WTC11 (cell line): Measurements from ENCODE around the gene PARD3B. TPM values are rescaled to one million over a fixed set of nuclear protein-coding genes. Genes with fewer than 3 reads are reported as not detected.

ENCODE experiments used
- ATAC-seq: fragments of 200-7000 bp; cut with Tn5 transposase; 2 replicates; pipeline ENCODE4 v1.10.0; 2021; ENCODE audit warnings: mild to moderate bottlenecking, moderate library complexity
- CTCF ChIA-PET: fragments of 300-600 bp; sonication (Branson Sonifier 250); formaldehyde crosslinking; loops from one replicate; lab custom pipeline; 2021; ENCODE audit warnings: antibody characterized with exemption; lab: Charles Lee
- POLR2A ChIA-PET: fragments of 350-600 bp; sonication (Branson Sonifier 250); formaldehyde crosslinking; loops from one replicate; lab custom pipeline; 2021; ENCODE audit warnings: antibody characterized with exemption; lab: Charles Lee
- DNase-seq: peaks from one replicate; pipeline ENCODE4 v3.0.0; 2021; ENCODE audit warnings: low spot score
- H3K27ac Mint-ChIP-seq: 2 replicates; pipeline ENCODE4 v1.8.0; 2021; ENCODE audit warnings: mixed read lengths
- H3K27me3 Mint-ChIP-seq: 2 replicates; pipeline ENCODE4 v1.8.0; 2021; ENCODE audit warnings: low read depth, mild to moderate bottlenecking, moderate library complexity, mixed read lengths
- H3K36me3 Mint-ChIP-seq: 2 replicates; pipeline ENCODE4 v1.8.0; 2021; ENCODE audit warnings: mixed read lengths
- H3K4me1 Mint-ChIP-seq: 2 replicates; pipeline ENCODE4 v1.8.0; 2022; ENCODE audit warnings: mixed read lengths
- H3K4me3 Mint-ChIP-seq: 2 replicates; pipeline ENCODE4 v1.8.0; 2021; ENCODE audit warnings: mild to moderate bottlenecking, moderate library complexity, mixed read lengths
- H3K9me3 Mint-ChIP-seq: 2 replicates; pipeline ENCODE4 v1.8.0; 2021; ENCODE audit warnings: mixed read lengths
- ATF1 ChIP-seq: sonication (generic); formaldehyde crosslinking; IDR thresholded peaks from 2 replicates; pipeline ENCODE4 v1.8.1; 2023; ENCODE audit warnings: mild to moderate bottlenecking, moderate library complexity, missing genetic modification reagents
- CREB1 ChIP-seq: sonication (generic); formaldehyde crosslinking; IDR thresholded peaks from 2 replicates; pipeline ENCODE4 v1.8.0; 2023; ENCODE audit warnings: mild to moderate bottlenecking, missing genetic modification reagents
- FOXP1 ChIP-seq: sonication (generic); formaldehyde crosslinking; IDR thresholded peaks from 2 replicates; pipeline ENCODE4 v1.8.0; 2022; ENCODE audit warnings: missing genetic modification reagents, mild to moderate bottlenecking, moderate library complexity, borderline replicate concordance
- GTF2I ChIP-seq: fragments of 250-450 bp; sonication (Bioruptor Pico); conservative IDR thresholded peaks from 2 replicates; pipeline ENCODE4 v1.4.0; 2021; ENCODE audit warnings: mild to moderate bottlenecking
- JAZF1 ChIP-seq: fragments of 250-450 bp; sonication (Bioruptor Pico); IDR thresholded peaks from 2 replicates; pipeline ENCODE4 v1.9.0; 2021; ENCODE audit warnings: moderate library complexity, mild to moderate bottlenecking, inconsistent platforms
- NFE2L1 ChIP-seq: sonication (generic); formaldehyde crosslinking; IDR thresholded peaks from 2 replicates; pipeline ENCODE4 v1.8.1; 2023; ENCODE audit warnings: missing genetic modification reagents
- TEAD4 ChIP-seq: sonication (generic); formaldehyde crosslinking; IDR thresholded peaks from 2 replicates; pipeline ENCODE4 v1.8.0; 2022; ENCODE audit warnings: mild to moderate bottlenecking, missing genetic modification reagents
- ZBTB21 ChIP-seq: sonication (generic); formaldehyde crosslinking; IDR thresholded peaks from 2 replicates; pipeline ENCODE4 v1.8.1; 2023; ENCODE audit warnings: mild to moderate bottlenecking, missing genetic modification reagents, borderline replicate concordance
- ZNF423 ChIP-seq: fragments of 250-450 bp; sonication (Bioruptor Pico); IDR thresholded peaks from 2 replicates; pipeline ENCODE4 v2.1.2; 2022; ENCODE audit warnings: mild to moderate bottlenecking, moderate library complexity
- ZNF671 ChIP-seq: fragments of 250-450 bp; sonication (Bioruptor Pico); IDR thresholded peaks from 2 replicates; pipeline ENCODE4 v1.8.0; 2021; ENCODE audit warnings: mild to moderate bottlenecking
- total RNA-seq: library from RNA; stranded (reverse); gene quantifications from 3 replicates; pipeline ENCODE4 v1.2.3, GENCODE V29; 2021
- TF ChIP-seq, protein P1 (sequence below): sonication (generic); formaldehyde crosslinking; IDR thresholded peaks from 2 replicates; pipeline ENCODE4 v1.8.1; 2023; ENCODE audit warnings: mild to moderate bottlenecking, missing genetic modification reagents, moderate library complexity
- TF ChIP-seq, protein P2 (sequence below): fragments of 250-450 bp; sonication (Bioruptor Pico); IDR thresholded peaks from 2 replicates; pipeline ENCODE4 v1.9.0; 2021; ENCODE audit warnings: mild to moderate bottlenecking, borderline replicate concordance
- TF ChIP-seq, protein P3 (sequence below): fragments of 250-450 bp; sonication (Bioruptor Pico); IDR thresholded peaks from 2 replicates; pipeline ENCODE4 v1.9.0; 2021; ENCODE audit warnings: mild to moderate bottlenecking
- TF ChIP-seq, protein P4 (sequence below): sonication (generic); formaldehyde crosslinking; IDR thresholded peaks from 2 replicates; pipeline ENCODE4 v1.8.1; 2022; ENCODE audit warnings: missing genetic modification reagents, borderline replicate concordance
- TF ChIP-seq, protein P5 (sequence below): sonication (generic); formaldehyde crosslinking; IDR thresholded peaks from 2 replicates; pipeline ENCODE4 v1.8.1; 2022; ENCODE audit warnings: low read depth, missing genetic modification reagents, borderline replicate concordance
- TF ChIP-seq, protein P6 (sequence below): fragments of 250-450 bp; sonication (Bioruptor Pico); IDR thresholded peaks from 2 replicates; pipeline ENCODE4 v1.8.0; 2021; ENCODE audit warnings: mild to moderate bottlenecking
- TF ChIP-seq, protein P7 (sequence below): sonication (generic); formaldehyde crosslinking; IDR thresholded peaks from 2 replicates; pipeline ENCODE4 v1.8.0; 2023; ENCODE audit warnings: missing genetic modification reagents, mild to moderate bottlenecking, borderline replicate concordance
- TF ChIP-seq, protein P8 (sequence below): sonication (generic); formaldehyde crosslinking; IDR thresholded peaks from 2 replicates; pipeline ENCODE4 v1.8.0; 2023; ENCODE audit warnings: missing genetic modification reagents

PARD3B gene
- total RNA-seq, 1 experiment from 2014 or later = 5.6 TPM

DNA sequence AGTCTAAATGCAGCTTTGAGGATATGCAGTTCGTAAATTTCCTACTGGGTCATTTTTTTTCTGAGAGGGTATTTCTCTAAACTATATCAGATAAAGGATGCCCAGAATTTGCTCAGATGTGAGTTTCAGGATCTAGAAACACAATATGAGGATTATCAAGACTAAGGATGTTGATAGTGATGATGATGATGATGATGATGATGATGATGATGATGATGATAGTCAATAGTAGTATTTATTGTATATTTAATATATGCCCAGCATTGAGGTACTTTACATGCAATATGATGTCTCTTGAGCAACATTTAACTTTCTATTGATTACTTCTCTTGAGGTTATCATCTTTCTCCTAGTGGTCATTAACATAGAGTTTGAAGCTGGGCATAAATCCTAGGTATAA is 914.9 kb downstream of the PARD3B start:
- no peaks in the 10 kb centered on the region for H3K36me3 Mint-ChIP-seq
- H3K27ac Mint-ChIP-seq = no peak overlapping the region
- peaks cover 6% of the 10 kb centered on the region; the same call in 1 of the 2 replicates for H3K9me3 Mint-ChIP-seq
- DNase-seq (no peak), ATAC-seq (no peak)
- CTCF ChIA-PET = no interaction called here
- TF ChIP-seq NFE2L1 (CRISPR knock-in tag) = no peak
- TF ChIP-seq, protein P1, sequence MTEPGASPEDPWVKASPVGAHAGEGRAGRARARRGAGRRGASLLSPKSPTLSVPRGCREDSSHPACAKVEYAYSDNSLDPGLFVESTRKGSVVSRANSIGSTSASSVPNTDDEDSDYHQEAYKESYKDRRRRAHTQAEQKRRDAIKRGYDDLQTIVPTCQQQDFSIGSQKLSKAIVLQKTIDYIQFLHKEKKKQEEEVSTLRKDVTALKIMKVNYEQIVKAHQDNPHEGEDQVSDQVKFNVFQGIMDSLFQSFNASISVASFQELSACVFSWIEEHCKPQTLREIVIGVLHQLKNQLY (CRISPR knock-in tag) = no peak
- TF ChIP-seq ZNF671 (CRISPR knock-in tag) = no peak
- TF ChIP-seq, protein P2, sequence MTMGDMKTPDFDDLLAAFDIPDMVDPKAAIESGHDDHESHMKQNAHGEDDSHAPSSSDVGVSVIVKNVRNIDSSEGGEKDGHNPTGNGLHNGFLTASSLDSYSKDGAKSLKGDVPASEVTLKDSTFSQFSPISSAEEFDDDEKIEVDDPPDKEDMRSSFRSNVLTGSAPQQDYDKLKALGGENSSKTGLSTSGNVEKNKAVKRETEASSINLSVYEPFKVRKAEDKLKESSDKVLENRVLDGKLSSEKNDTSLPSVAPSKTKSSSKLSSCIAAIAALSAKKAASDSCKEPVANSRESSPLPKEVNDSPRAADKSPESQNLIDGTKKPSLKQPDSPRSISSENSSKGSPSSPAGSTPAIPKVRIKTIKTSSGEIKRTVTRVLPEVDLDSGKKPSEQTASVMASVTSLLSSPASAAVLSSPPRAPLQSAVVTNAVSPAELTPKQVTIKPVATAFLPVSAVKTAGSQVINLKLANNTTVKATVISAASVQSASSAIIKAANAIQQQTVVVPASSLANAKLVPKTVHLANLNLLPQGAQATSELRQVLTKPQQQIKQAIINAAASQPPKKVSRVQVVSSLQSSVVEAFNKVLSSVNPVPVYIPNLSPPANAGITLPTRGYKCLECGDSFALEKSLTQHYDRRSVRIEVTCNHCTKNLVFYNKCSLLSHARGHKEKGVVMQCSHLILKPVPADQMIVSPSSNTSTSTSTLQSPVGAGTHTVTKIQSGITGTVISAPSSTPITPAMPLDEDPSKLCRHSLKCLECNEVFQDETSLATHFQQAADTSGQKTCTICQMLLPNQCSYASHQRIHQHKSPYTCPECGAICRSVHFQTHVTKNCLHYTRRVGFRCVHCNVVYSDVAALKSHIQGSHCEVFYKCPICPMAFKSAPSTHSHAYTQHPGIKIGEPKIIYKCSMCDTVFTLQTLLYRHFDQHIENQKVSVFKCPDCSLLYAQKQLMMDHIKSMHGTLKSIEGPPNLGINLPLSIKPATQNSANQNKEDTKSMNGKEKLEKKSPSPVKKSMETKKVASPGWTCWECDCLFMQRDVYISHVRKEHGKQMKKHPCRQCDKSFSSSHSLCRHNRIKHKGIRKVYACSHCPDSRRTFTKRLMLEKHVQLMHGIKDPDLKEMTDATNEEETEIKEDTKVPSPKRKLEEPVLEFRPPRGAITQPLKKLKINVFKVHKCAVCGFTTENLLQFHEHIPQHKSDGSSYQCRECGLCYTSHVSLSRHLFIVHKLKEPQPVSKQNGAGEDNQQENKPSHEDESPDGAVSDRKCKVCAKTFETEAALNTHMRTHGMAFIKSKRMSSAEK (CRISPR knock-in tag) = no peak
- no peak for TF ChIP-seq JAZF1 (CRISPR knock-in tag)
- TF ChIP-seq, protein P3, sequence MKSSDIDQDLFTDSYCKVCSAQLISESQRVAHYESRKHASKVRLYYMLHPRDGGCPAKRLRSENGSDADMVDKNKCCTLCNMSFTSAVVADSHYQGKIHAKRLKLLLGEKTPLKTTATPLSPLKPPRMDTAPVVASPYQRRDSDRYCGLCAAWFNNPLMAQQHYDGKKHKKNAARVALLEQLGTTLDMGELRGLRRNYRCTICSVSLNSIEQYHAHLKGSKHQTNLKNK (CRISPR knock-in tag) = no peak
- TF ChIP-seq, protein P4, sequence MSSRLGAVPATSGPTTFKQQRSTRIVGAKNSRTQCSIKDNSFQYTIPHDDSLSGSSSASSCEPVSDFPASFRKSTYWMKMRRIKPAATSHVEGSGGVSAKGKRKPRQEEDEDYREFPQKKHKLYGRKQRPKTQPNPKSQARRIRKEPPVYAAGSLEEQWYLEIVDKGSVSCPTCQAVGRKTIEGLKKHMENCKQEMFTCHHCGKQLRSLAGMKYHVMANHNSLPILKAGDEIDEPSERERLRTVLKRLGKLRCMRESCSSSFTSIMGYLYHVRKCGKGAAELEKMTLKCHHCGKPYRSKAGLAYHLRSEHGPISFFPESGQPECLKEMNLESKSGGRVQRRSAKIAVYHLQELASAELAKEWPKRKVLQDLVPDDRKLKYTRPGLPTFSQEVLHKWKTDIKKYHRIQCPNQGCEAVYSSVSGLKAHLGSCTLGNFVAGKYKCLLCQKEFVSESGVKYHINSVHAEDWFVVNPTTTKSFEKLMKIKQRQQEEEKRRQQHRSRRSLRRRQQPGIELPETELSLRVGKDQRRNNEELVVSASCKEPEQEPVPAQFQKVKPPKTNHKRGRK (CRISPR knock-in tag) = no peak
- no peak for TF ChIP-seq ZNF423
- TF ChIP-seq, protein P5, sequence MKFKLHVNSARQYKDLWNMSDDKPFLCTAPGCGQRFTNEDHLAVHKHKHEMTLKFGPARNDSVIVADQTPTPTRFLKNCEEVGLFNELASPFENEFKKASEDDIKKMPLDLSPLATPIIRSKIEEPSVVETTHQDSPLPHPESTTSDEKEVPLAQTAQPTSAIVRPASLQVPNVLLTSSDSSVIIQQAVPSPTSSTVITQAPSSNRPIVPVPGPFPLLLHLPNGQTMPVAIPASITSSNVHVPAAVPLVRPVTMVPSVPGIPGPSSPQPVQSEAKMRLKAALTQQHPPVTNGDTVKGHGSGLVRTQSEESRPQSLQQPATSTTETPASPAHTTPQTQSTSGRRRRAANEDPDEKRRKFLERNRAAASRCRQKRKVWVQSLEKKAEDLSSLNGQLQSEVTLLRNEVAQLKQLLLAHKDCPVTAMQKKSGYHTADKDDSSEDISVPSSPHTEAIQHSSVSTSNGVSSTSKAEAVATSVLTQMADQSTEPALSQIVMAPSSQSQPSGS (CRISPR knock-in tag) = no peak
- TF ChIP-seq, protein P6, sequence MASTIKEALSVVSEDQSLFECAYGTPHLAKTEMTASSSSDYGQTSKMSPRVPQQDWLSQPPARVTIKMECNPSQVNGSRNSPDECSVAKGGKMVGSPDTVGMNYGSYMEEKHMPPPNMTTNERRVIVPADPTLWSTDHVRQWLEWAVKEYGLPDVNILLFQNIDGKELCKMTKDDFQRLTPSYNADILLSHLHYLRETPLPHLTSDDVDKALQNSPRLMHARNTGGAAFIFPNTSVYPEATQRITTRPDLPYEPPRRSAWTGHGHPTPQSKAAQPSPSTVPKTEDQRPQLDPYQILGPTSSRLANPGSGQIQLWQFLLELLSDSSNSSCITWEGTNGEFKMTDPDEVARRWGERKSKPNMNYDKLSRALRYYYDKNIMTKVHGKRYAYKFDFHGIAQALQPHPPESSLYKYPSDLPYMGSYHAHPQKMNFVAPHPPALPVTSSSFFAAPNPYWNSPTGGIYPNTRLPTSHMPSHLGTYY (CRISPR knock-in tag) = no peak
- TF ChIP-seq TEAD4 (CRISPR knock-in tag) = no peak
- TF ChIP-seq, protein P7, sequence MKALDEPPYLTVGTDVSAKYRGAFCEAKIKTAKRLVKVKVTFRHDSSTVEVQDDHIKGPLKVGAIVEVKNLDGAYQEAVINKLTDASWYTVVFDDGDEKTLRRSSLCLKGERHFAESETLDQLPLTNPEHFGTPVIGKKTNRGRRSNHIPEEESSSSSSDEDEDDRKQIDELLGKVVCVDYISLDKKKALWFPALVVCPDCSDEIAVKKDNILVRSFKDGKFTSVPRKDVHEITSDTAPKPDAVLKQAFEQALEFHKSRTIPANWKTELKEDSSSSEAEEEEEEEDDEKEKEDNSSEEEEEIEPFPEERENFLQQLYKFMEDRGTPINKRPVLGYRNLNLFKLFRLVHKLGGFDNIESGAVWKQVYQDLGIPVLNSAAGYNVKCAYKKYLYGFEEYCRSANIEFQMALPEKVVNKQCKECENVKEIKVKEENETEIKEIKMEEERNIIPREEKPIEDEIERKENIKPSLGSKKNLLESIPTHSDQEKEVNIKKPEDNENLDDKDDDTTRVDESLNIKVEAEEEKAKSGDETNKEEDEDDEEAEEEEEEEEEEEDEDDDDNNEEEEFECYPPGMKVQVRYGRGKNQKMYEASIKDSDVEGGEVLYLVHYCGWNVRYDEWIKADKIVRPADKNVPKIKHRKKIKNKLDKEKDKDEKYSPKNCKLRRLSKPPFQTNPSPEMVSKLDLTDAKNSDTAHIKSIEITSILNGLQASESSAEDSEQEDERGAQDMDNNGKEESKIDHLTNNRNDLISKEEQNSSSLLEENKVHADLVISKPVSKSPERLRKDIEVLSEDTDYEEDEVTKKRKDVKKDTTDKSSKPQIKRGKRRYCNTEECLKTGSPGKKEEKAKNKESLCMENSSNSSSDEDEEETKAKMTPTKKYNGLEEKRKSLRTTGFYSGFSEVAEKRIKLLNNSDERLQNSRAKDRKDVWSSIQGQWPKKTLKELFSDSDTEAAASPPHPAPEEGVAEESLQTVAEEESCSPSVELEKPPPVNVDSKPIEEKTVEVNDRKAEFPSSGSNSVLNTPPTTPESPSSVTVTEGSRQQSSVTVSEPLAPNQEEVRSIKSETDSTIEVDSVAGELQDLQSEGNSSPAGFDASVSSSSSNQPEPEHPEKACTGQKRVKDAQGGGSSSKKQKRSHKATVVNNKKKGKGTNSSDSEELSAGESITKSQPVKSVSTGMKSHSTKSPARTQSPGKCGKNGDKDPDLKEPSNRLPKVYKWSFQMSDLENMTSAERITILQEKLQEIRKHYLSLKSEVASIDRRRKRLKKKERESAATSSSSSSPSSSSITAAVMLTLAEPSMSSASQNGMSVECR (CRISPR knock-in tag) = no peak
- TF ChIP-seq, protein P8, sequence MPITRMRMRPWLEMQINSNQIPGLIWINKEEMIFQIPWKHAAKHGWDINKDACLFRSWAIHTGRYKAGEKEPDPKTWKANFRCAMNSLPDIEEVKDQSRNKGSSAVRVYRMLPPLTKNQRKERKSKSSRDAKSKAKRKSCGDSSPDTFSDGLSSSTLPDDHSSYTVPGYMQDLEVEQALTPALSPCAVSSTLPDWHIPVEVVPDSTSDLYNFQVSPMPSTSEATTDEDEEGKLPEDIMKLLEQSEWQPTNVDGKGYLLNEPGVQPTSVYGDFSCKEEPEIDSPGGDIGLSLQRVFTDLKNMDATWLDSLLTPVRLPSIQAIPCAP (CRISPR knock-in tag) = no peak
- TF ChIP-seq ZBTB21 (CRISPR knock-in tag) = no peak
- no peak for TF ChIP-seq ATF1 (CRISPR knock-in tag)
- no peak for TF ChIP-seq FOXP1 (CRISPR knock-in tag)
- no peak for TF ChIP-seq GTF2I (CRISPR knock-in tag)
- no peak for TF ChIP-seq CREB1 (CRISPR knock-in tag)
- H3K4me1 Mint-ChIP-seq = peaks cover 49% of the 10 kb centered on the region
- no peak overlapping the region for H3K4me3 Mint-ChIP-seq
- POLR2A ChIA-PET = no interaction called here
- H3K27me3 Mint-ChIP-seq = no peaks in the 10 kb centered on the region
